Karpas-422 (cell line): ENCODE measurements around the gene METTL8. TPM values are rescaled to one million over a fixed set of nuclear protein-coding genes. Genes with fewer than 3 reads are reported as not detected.

Experiments used
- DNase-seq: peaks from one replicate; pipeline ENCODE4 v3.0.0-alpha.2; 2015
- H2AFZ ChIP-seq: fragments of 200-600 bp; sonication (generic); 2 replicates; pipeline ENCODE4 v1.6.1; 2014; ENCODE audit warnings: antibody characterized with exemption, low read length, mixed read lengths
- H3K27ac ChIP-seq: fragments of 200-600 bp; sonication (generic); 2 replicates; pipeline ENCODE4 v1.5.1; 2014; ENCODE audit warnings: mild to moderate bottlenecking, low read length, moderate library complexity
- H3K27me3 ChIP-seq: fragments of 200-600 bp; sonication (generic); 2 replicates; pipeline ENCODE4 v1.6.1; 2014; ENCODE audit warnings: low read length, mixed read lengths
- H3K36me3 ChIP-seq: fragments of 200-600 bp; sonication (generic); 2 replicates; pipeline ENCODE4 v1.6.1; 2014; ENCODE audit warnings: low read length, mixed read lengths; ENCODE audit not compliant: insufficient read depth
- H3K4me1 ChIP-seq: fragments of 200-600 bp; sonication (generic); 2 replicates; pipeline ENCODE4 v1.6.1; 2014; ENCODE audit warnings: mild to moderate bottlenecking, low read length, mixed read lengths
- H3K4me2 ChIP-seq: fragments of 200-600 bp; sonication (generic); 2 replicates; pipeline ENCODE4 v1.6.1; 2014; ENCODE audit warnings: low read length, low read depth, mild to moderate bottlenecking; ENCODE audit not compliant: poor library complexity, severe bottlenecking
- H3K4me3 ChIP-seq: fragments of 200-600 bp; sonication (generic); 2 replicates; pipeline ENCODE4 v1.5.1; 2014; ENCODE audit warnings: mild to moderate bottlenecking, antibody characterized with exemption, low read length, mixed read lengths
- H3K79me2 ChIP-seq: fragments of 200-600 bp; sonication (generic); 2 replicates; pipeline ENCODE4 v1.6.1; 2014; ENCODE audit warnings: mild to moderate bottlenecking, low read length, mixed read lengths
- H3K9ac ChIP-seq: fragments of 200-600 bp; sonication (generic); 2 replicates; pipeline ENCODE4 v1.6.0; 2014; ENCODE audit warnings: low read length
- H3K9me2 ChIP-seq: fragments of 200-600 bp; sonication (generic), shearing (Covaris generic); replicated peaks from 2 replicates; pipeline ENCODE4 v1.6.0; 2014; ENCODE audit warnings: mild to moderate bottlenecking, low read length, moderate library complexity; ENCODE audit not compliant: insufficient read depth
- H3K9me3 ChIP-seq: fragments of 300-700, 200-600 bp; sonication (generic); 2 replicates; pipeline ENCODE4 v1.6.1; 2014; ENCODE audit warnings: low read length, mixed read lengths
- H4K20me1 ChIP-seq: fragments of 200-600 bp; sonication (generic); 2 replicates; pipeline ENCODE4 v1.6.1; 2014; ENCODE audit warnings: mild to moderate bottlenecking, antibody characterized with exemption, low read length, low read depth; ENCODE audit not compliant: insufficient read depth
- total RNA-seq: library from RNA; depleted of rRNA; stranded (reverse); fragments of >200 nt; shearing (Covaris generic); gene quantifications from 2 replicates; pipeline ENCODE4 v1.2.3, GENCODE V29; 2014; ENCODE audit warnings: low replicate concordance

Gene METTL8
- total RNA-seq, 1 experiment from 2014 or later = 16.5 TPM

DNA sequence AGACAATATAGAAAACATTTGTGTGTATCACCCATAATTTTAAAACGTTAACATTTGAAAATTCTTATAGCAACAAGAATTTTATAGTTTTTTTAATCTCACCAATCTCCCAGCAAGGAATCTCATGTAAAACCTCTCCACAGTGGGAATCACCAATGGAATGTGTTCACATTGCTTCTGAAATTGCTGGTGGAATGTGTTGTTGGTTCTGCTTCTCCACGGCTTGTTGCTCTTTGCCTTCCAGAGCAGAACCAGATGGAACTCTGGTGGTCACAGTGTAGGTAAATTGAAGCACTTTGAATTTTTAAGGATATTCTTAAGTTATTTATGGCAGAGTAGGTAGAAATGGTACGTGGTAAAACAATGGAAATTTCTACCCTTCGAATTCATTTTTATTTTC, 35.4 kb upstream of the METTL8 start:
- H3K79me2 ChIP-seq = 0 out of 2 replicates have a peak, but pooled peaks cover 7% of the 10 kb centered on the region
- no peaks in the 10 kb centered on the region for H4K20me1 ChIP-seq
- no peak overlapping the region for H3K9ac ChIP-seq
- no peak overlapping the region for H3K27ac ChIP-seq
- no peak overlapping the region for H2AFZ ChIP-seq
- H3K27me3 ChIP-seq = no peaks in the 10 kb centered on the region
- no peaks in the 10 kb centered on the region for H3K4me1 ChIP-seq
- no peak overlapping the region for H3K4me2 ChIP-seq
- H3K4me3 ChIP-seq = no peak overlapping the region
- no peak for DNase-seq
- H3K9me2 ChIP-seq = no peaks in the 10 kb centered on the region
- H3K9me3 ChIP-seq = no peaks in the 10 kb centered on the region
- peaks cover 32% of the 10 kb centered on the region for H3K36me3 ChIP-seq

DNA sequence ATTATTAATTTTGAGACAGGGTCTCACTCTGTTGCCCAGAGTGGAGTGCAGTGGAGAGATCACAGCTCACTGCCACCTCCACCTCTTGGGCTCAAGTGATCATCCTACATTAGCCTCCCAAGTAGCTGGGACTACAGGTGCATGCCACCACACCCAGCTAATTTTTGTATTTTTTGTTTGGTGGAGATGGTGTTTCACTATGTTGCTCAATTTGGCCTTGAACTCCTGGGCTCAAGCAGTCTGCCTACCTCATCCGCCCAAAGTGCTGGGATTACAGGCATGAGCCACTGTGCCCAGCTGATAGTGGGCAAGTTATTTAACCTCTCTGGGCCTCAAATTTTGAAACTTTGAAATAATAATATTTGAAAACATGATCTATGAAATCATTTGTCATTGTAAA, 26.7 kb upstream of the METTL8 start:
- no peak overlapping the region for H3K4me2 ChIP-seq
- no peak overlapping the region for H3K27ac ChIP-seq
- no peaks in the 10 kb centered on the region for H4K20me1 ChIP-seq
- peaks cover 49% of the 10 kb centered on the region for H3K36me3 ChIP-seq
- H3K4me3 ChIP-seq = no peak overlapping the region
- H3K4me1 ChIP-seq = no peaks in the 10 kb centered on the region
- no peak overlapping the region for H3K9ac ChIP-seq
- H3K9me2 ChIP-seq = no peaks in the 10 kb centered on the region
- H3K9me3 ChIP-seq = peaks cover 11% of the 10 kb centered on the region
- peaks cover 27% of the 10 kb centered on the region for H3K79me2 ChIP-seq
- H2AFZ ChIP-seq = no peak overlapping the region
- no peak for DNase-seq
- H3K27me3 ChIP-seq = no peaks in the 10 kb centered on the region

DNA sequence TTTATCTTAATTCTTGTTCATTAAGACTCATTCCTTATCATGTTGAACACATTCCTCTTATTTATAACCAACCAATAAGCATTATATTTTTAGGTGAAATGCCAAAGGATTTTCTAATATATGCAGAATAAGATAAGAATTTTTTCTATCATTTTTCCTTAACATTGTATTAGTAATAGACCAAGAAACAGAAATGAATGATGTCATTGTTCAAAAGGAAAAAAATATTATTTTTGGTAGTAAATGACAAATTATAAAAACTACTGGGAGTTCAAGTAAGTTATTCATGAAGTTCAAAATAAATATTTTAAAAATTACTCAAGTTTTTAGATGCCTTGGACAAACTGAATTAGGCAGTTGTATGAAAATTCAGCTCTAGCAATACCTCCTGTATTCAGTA, 25.7 kb upstream of the METTL8 start:
- H3K36me3 ChIP-seq = peaks cover 55% of the 10 kb centered on the region

DNA sequence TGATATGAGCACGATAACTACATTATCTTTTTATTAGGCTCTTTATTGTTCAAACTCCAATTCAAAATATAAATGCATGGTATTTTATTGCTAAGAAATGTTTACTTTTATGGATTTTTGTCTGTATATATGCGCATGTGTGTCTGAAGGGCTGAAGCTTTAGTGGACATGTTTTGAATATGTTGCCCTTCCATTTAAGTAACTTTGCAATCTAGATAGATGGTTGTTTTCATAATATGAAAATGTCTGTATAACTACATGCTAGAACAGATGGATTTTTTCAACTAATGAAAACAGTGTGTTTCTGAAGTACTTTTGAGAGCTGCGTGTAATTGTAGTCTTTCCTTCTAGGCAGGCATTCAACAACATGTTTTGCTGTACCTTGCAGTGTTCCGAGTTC, 19.0 kb upstream of the METTL8 start:
- Histone ChIP-seq H3K27me3 (no peaks in the 10 kb centered on the region), H3K9me3 (peaks cover 4% of the 10 kb centered on the region; the same call in 1 of the 2 replicates), H3K4me2 (no peak overlapping the region), H3K4me3 (no peak overlapping the region), H3K4me1 (no peaks in the 10 kb centered on the region), H3K9me2 (no peaks in the 10 kb centered on the region), H3K27ac (no peak overlapping the region), H4K20me1 (no peaks in the 10 kb centered on the region), H2AFZ (no peak overlapping the region), H3K36me3 (peaks cover 59% of the 10 kb centered on the region), H3K9ac (no peak overlapping the region), H3K79me2 (peaks cover 23% of the 10 kb centered on the region)
- no peak for DNase-seq

More for the DNA sequence above, 25.7 kb upstream of the METTL8 start:
- Histone ChIP-seq H2AFZ (no peak overlapping the region), H3K27ac (no peak overlapping the region), H3K4me2 (no peak overlapping the region), H3K4me3 (no peak overlapping the region), H3K4me1 (no peaks in the 10 kb centered on the region), H4K20me1 (no peaks in the 10 kb centered on the region), H3K79me2 (peaks cover 33% of the 10 kb centered on the region), H3K9me3 (peaks cover 11% of the 10 kb centered on the region), H3K9me2 (no peaks in the 10 kb centered on the region), H3K9ac (no peak overlapping the region), H3K27me3 (no peaks in the 10 kb centered on the region)
- DNase-seq = no peak

DNA sequence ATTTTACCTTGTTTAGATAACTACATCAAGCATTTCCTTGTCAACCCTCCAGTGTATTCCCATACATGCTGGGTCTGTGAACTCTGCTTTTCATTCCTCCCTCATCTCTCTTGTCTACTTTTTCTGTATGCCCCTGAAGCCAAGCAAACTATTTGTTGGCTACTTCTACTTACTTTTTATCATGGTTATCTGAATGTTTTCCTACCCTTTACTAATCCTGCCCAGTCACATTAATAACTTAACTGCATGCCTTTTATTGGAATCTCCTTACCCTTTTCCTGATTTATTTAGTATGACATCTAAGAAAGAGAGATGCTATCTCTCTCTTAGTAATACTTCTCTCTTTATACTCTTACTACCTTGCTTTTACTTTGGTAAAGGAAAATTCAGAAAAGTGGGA, 17.3 kb upstream of the METTL8 start:
- Histone ChIP-seq H3K4me1 (no peaks in the 10 kb centered on the region), H3K4me3 (no peak overlapping the region), H2AFZ (no peak overlapping the region), H3K4me2 (no peak overlapping the region), H3K9me3 (no peaks in the 10 kb centered on the region), H3K27ac (no peak overlapping the region), H4K20me1 (no peaks in the 10 kb centered on the region), H3K9ac (no peak overlapping the region), H3K27me3 (no peaks in the 10 kb centered on the region), H3K9me2 (no peaks in the 10 kb centered on the region), H3K79me2 (peaks cover 9% of the 10 kb centered on the region; the same call in 1 of the 2 replicates), H3K36me3 (peaks cover 47% of the 10 kb centered on the region)
- DNase-seq = no peak

DNA sequence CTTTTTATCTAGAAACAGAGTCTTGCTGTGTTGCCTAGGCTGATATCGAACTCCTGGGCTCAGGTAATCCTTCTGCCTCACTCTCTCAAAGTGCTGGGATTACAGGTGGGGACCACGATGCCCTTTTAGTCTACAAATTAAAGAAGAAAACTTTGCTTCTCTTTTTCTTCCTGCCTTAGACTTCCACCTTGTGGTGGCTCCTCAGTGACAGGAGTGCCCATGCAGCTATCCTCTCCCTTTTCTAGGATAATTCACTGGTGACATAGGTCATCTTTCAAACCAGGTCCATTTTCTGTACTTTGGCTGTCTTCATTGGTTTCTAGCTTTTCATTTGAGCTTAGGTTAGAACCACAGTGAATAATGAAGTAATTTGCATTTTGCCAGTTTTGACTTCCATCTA, 13.9 kb upstream of the METTL8 start:
- Histone ChIP-seq H3K4me2 (no peak overlapping the region), H3K27me3 (no peaks in the 10 kb centered on the region), H2AFZ (no peak overlapping the region), H3K9me3 (no peaks in the 10 kb centered on the region), H3K9me2 (no peaks in the 10 kb centered on the region), H3K4me3 (no peak overlapping the region), H3K79me2 (no peaks in the 10 kb centered on the region), H3K4me1 (no peaks in the 10 kb centered on the region), H4K20me1 (no peaks in the 10 kb centered on the region), H3K27ac (no peak overlapping the region), H3K36me3 (peaks cover 38% of the 10 kb centered on the region), H3K9ac (no peak overlapping the region)
- no peak for DNase-seq

DNA sequence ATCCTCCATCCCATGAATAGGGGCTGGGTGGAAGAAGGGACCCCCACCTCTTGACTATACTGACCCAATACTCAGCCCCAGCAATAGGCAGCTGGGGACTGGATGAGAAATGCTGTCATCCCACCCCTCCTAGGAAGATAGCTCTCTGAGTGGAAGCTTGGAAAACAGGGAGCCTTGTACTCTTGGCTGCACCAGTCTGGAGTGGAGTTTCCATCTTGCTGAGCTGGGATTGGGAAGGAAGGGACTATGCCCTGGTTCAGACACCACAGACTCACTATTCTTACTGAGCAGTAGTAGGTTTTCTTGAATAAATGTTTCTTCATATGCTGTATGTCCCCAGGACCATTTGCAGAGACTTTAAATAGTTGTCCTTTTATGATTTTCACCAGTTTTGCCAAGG, 7.7 kb upstream of the METTL8 start:
- H3K27ac ChIP-seq = no peak overlapping the region
- H3K9me3 ChIP-seq = no peaks in the 10 kb centered on the region
- H3K4me1 ChIP-seq = no peaks in the 10 kb centered on the region
- no peak overlapping the region for H2AFZ ChIP-seq
- H3K9ac ChIP-seq = no peak overlapping the region
- H3K9me2 ChIP-seq = no peaks in the 10 kb centered on the region
- no peaks in the 10 kb centered on the region for H3K27me3 ChIP-seq
- H3K4me2 ChIP-seq = no peak overlapping the region
- no peaks in the 10 kb centered on the region for H4K20me1 ChIP-seq
- H3K36me3 ChIP-seq = peaks cover 57% of the 10 kb centered on the region
- no peak overlapping the region for H3K4me3 ChIP-seq
- DNase-seq = no peak
- peaks cover 43% of the 10 kb centered on the region for H3K79me2 ChIP-seq

DNA sequence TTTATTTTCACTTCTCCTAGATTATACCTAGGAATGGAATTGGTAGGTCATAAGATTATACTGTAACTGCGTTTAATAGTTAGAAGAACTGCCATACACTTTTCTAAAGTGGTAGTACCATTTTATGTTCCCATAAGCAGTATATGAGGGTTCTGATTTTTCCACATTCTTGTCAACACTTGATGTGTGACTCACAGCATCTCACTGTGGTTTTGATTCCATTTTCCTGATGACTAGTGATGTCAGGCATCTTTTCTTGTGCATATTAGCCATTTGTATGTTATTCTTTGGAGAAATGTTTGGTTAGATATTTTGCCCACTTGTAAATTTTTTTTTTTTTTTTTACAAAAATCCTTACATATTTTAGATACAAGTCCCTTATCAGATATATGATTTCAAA, 2.5 kb upstream of the METTL8 start:
- peaks cover 75% of the 10 kb centered on the region for H3K79me2 ChIP-seq

More for the DNA sequence above, 2.5 kb upstream of the METTL8 start:
- Histone ChIP-seq H3K27ac (no peak overlapping the region), H3K27me3 (no peaks in the 10 kb centered on the region), H3K9me3 (no peaks in the 10 kb centered on the region), H3K9me2 (no peaks in the 10 kb centered on the region), H3K36me3 (peaks cover 54% of the 10 kb centered on the region), H3K9ac (no peak overlapping the region), H3K4me3 (no peak overlapping the region), H4K20me1 (no peaks in the 10 kb centered on the region), H2AFZ (no peak overlapping the region), H3K4me2 (peak overlapping the region; percentile 89), H3K4me1 (peaks cover 30% of the 10 kb centered on the region)
- no peak for DNase-seq
